ENCODE measurements around the gene SLC6A6.
A peak's percentile ranks its signal among the peaks of the same experiment; 100 is the strongest.
"Not testable (repeated sequence)": the region's sequence is repeated elsewhere in the genome, so short reads cannot be mapped to it uniquely, and the experiment has no call there.

SLC6A6 gene

DNA sequence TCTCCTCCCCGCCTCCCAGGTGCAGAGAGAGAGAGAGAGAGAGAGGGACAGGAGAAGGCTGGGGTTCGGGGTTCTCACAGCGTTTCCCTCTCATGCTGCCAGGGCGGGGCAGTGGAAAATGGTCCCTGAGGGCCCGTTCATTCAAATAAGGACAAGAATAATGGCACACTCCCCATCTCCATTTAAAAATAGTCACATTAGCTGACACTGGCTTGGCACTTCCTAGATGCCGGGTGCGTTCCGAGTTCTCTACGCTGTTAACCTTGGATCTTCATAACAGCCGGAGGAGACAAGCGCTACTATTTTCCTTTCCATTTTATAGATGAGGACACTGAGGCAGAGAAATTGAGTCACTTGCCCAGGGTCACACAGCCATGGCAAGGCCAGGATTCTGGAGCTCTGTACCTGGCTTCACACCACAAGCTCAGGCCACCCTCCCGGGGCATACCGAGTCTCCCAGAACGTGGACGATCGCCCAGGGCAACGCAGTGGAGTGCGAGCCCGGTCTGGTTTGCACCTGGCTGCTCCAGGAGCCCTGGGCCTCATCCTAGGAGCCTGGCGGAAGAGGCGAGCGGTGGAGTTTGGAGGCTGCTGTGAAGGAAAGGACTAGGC is 608 bp upstream of the SLC6A6 start:
- no peak for DNase-seq

DNA sequence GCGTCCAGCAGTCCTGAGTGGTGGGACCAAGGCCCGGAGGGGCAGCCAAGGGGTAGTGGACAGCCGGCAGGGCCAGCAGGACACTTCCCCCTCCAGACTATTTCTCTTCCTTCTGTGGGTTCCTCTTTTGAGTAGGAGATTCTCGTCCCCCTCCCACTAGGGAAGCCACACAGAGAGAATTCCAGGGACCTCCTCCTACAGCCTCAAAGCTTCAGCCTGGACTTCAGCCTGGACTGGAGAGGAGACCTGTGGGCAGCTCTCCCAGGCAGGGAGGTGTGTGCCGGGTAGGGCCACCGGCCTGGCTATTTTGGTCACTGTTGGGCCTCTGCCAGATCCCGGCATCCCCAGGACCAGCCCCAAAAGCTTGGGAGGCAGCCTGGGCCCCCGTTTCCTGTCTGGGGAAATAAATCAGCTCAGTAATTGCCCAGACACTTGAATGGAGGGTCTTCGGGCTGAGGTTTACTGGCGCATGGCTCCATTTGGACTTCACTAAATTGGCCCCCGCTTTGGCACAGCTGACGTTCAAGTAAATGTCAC is 1.3 kb downstream of the SLC6A6 start:
- DNase-seq, result no peak

DNA sequence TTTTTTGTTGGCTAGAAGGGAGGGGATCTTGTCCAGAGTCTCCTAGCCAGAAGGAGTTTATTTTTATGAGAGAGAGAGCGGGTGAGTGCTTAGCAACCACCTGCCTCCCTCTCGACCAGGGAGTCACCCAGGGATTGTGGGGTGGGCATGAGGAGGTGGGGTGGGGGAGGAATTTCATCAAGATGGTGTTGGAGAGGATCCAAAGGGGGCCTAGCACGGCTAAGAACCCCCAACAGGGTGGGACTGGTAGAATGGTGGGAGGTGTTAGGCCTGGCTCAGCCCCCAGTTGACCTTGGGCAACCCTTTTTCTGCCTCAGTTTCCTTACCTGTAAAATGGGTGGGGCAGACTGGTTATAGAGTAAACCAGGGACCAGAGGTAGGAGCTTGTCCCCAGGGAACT is 1.8 kb downstream of the SLC6A6 start:
- no peak for DNase-seq

DNA sequence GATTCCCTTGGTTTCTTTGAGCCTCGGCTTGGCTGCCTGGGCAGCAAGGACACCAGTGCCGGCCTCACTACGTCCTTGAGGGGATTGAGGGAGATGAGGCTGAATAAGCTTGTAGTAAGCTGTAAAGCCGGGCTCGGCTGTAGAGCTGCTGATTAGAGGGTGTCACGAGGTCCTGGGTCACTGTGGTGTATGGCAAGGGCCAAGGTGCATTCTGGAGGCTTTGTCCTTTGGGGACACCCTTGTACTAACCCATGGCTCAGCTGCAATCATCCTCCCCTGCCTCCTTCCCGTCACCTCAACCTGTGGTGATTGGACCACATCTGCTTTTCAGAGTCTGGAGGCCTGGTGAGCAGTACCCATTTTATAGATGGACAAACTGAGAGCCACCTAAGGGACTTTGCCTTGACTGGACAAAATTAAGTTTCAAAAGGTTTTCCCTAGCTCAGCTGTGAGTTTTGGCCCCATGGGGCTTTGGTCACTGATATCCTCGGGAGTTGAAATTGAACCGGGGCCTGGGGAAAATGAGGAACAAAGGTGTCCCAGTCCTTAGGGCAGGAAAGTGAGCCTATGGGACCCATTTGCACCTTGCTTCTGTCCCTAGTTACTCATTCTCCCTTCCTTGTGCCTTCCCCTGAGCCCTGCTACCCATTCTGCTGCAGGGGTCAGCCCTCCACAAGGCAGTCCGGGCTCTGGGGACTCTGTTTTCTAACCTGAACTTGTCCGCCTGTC is 2.4 kb downstream of the SLC6A6 start:
- DNase-seq, result no peak

DNA sequence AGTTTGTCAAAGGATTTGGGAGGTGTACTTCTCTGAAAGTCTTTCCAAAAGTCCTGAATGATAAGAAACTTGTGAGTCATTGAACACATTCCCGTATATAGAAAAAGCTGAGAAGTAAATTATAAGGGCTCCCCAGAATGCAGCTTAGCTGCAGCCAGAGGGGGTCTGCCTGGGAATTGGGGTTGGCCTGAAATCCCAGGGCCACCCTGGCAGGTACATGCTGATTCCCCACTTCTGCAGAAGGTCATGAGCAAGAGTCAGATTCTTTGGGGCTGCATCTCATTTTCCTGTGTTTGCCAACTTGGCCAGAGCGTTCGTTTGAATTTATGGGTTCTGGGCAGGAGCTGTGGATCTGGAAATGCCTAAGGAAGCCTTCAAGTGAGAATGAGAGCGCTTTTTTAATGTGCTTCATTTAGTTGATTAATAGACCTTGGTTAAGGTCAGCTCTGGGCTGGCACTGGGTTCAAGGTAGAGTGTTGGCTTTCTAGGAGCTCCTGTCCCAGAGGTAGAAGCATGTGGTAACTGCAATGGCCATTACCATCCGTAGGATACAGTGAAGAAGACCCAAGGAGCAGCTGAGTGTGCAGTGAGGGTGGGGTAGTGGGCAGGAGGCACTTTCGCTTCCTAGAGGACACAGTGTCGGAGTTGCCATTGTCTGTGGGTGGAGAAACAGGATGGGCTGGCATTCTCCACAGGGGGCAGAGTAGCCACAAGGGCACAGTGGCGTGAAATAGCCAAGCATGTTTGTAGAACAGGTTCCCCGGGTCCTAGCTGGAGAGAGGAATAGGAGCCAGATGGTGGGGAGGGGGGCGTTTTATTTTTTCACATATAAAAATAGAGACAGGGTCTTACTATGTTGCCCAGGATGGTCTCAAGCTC is 3.2 kb downstream of the SLC6A6 start:
- DNase-seq, result no peak

DNA sequence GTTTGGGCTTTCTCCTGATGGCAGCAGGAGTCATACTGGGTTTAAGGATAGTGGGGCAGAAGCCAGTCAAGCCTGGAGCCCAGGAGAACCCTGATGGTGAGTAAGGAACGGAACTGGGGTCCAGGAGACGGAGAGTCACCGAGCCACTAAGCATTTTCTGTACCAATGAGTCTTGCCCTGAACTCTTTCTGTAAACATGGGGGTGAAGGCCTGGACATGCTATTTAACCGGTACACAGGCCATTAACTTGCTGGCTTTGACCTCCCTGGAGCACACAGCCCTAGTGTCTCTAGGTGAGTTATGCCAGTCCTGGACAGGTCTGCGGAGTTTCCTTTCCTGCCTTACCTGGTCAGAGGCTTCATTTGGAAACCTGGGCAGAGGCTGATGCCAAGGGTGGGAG is 3.9 kb downstream of the SLC6A6 start:
- DNase-seq, result no peak

DNA sequence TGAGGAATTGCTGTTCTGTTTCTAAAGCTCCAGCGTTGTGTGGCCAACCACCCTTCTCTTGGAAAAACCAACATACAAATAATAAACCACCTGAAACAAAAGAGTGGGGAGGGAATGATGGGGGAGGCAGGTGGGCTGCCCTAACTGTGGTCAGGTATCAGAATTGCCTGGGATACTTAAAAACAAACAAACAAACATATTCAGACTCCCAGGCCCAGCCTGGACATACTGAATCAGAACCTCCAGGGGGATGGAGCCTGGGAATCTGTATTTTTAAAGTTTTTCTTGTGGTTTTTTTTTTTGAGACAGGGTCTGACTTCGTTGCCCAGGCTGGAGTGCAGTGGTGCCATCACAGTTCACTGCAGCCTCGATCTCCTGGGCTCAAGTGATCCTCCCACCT is 4.4 kb downstream of the SLC6A6 start:
- no peak for DNase-seq

DNA sequence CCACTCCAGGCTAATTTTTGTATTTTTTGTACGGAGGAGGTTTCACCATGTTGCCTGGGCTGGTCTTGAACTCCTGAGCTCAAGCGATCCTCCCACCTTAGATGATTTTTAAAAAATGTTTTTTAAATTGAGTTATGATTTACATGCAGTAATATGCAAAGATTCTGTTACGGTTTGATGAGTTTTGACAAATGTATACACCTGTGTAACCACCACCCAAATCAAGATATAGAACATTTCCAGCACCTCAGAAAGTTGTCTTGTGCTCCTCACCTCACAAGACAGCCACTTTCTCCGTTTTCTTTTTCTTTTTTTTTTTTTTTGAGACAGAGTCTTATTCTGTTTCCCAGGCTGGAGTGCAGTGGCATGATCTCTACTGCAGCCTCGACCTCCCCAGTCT is 4.8 kb downstream of the SLC6A6 start:
- no peak for DNase-seq

DNA sequence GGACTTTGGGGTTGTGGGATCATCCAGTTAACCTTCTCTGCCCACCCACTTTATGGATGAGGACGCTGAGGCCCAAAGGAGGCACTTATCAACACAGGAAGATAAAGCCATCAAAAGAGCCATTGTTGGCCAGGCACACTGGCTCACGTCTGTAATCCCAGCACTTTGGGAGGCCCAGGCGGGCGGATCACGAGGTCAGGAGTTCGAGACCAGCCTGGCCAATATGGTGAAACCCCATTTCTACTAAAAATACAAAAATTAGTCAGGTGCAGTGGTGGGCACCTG is 7.3 kb downstream of the SLC6A6 start:
- DNase-seq, result not testable (repeated sequence)

DNA sequence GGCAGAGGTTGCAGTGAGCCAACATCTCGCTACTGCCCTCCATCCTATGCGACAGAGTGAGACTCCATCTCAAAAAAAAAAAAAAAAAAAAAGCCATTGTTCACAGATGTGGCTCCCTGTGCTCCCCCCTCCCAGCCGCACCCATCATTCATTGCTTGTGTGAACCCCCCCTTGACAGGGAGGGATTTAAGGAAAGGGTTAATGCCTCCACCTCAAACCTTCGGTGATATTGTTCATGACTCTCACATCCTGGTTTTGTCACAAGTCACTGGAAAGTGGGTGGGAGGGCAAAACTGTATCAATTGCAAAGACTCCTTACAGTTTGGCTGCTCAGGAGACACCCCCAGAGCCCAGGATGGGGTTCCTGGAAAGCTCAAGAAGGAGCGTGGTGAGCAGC is 7.7 kb downstream of the SLC6A6 start:
- DNase-seq, result no peak

DNA sequence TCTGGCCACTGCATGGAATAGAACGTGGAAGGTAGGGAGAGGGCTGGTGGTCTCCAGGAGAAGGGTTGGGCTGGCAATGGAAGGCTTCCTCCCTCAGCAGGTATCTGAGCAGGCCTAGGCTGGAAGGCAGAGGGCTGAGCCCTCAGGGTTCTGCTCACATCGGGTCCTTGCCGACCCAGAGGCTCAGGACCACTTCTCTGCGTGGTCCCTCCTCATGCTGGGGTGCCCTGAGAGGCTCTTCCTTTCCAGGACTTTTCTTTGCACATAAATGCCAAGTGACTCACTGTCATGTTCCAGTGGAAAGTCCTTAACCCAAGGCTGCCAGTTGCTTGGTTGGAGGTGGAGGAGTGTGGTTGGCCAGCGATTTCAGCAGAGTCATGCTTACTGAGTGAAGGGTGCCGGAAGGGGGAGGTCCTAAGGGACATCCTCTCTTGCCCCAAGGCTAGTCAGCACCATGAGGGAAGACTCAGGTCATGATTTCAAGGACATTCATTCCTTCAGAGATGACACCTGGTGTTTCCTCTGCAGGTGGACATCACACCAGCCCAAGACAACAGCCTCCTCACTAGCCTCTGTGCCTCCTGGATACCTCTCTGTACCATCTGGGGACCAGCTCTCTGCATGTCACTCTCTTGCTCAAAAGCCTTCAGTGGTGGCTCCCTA is 8.2 kb downstream of the SLC6A6 start:
- DNase-seq, result no peak

DNA sequence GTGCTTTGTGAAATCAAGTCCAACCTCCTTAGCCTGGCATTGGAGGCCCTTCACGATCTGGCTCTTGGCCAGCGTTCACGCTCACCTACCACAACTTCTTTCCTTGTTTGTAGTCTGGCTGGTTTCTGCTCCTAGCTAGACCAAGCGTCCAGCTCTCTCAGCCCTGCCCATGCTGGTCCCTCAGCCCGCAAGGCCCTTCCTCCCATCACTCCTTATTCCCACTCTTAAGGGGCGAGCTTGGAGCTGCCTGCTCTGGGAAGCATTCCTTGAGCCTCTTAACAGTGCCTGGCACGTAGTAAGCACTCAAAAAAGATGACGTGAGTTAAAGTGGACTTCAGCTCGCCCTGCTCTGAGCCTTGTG is 8.7 kb downstream of the SLC6A6 start:
- DNase-seq, result peak; percentile 49

DNA sequence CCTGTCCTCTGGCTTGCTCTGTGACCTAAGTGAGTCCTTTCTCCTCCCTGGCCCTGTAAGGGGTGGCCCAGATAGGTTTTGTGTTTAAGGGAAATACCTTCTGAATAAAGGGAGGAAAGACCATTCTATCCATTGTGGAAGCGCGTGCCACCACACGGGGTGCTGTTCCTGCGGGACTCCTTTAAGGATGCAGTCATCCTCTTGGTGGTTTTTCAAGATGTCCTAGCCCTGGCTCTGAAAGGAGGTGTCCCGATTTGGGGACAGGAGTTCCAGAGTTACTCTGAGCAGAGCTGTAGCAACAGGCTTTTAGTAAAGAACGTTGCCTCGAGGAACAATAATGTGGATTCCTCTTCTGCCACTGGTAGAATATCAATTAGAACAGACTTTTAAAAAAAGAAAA is 9.6 kb downstream of the SLC6A6 start:
- DNase-seq, result no peak

DNA sequence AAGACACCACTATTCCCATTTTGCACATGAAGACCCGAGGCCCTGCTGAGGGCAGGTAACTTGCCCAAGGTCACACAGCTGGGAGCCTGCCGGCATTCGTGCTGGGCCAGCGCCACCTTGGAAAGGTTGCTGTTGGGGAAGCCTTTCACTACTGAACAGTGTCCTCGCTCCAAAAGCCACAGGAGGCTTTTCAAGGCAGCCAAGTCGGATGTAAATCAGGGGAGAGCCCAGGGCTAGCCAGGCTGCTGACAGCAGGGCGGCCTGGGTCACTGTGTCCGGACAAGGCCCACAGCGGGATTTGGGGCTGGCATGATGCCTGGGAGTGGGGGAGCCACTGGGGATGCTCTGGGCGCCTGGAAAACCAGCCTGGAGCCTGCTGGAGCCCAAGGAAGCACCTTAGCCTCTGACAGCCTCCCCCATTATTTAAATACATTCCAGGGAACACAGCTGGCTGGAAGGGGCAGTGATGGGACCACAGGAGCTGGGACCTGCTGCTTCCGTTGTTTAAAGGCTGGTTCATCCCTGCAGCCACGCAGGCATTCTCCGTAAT is 10.5 kb downstream of the SLC6A6 start:
- no peak for DNase-seq

DNA sequence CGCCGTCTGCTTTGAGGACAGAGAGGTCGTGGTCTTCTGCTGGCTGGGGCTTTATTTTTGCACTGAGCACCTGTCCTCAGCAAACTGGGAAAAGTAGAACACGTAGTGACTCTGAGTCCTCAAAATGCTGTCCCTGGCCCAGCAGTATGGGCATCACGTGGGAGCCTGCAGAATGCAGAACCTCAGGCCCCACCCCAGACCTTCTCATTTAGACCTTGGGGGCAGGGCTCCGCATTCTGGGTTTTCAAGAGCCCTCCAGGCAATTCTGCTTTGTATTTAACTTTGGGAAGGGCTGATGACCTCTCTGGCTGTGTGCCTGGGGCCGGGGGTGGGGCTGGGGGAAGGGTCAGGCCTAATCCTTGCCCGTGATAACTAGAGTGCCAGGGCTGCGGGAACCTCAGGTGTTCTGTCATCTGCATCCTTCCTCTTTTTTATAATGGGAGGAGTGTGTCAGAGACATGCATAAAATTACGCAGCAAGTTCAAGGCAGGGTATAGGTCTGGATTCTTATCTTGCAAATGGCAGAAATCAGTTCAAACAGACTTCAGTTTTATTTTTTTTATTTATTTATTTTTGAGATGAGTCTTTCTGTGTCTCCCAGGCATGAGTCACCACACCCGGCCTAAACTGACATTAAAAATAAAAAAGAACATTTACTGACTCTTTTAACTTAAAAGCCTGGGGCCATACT is 11.1 kb downstream of the SLC6A6 start:
- peak; percentile 62 for DNase-seq

DNA sequence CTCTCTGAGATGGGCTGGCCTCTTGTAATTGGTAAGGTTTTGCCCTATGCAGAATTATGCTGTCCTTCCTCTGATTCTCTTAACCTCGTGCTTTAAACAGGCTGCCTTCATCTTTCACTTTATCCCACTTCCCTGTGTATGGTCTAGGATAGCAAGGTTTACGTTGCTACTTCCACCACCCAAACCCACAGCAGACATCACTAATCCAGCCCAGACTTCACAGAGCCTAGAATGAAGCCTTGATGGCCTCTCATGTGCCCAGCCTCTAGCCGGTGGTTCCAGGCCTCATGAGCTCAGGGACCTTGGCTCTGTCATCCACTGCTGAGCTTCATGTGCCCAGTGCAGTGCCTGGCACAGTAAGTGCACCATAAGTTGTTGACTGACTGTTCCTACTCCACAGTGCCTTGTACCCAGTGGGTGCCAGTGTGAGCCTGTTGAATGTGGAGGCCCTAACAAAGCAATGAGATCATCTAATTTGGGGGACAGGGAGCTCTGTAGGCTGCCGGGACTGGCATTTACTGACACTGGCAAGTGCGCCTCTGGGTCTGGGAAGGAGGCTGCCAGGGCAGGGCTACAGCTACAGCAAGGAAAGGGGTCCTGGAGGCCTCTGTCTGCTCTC is 12.5 kb downstream of the SLC6A6 start:
- no peak for DNase-seq

DNA sequence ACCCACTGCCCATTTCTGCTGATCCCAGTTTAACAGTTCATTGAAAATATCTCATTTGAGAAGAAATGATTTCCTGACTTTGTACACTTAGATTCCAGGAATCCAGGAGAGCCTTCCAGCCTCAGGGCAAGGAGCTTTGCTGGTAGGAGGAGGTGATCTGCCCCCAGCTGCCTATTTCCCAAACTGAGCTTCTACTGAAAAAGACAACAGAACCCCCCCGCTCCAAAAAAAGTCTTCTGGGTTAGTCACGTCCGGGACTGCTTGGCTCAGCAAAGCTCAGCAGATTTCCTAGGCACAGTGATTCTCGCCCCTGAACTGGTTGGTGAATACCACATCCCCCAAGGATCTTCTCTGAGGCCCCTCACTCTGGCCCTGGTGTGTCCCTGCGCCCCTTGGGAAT is 13.1 kb downstream of the SLC6A6 start:
- no peak for DNase-seq

DNA sequence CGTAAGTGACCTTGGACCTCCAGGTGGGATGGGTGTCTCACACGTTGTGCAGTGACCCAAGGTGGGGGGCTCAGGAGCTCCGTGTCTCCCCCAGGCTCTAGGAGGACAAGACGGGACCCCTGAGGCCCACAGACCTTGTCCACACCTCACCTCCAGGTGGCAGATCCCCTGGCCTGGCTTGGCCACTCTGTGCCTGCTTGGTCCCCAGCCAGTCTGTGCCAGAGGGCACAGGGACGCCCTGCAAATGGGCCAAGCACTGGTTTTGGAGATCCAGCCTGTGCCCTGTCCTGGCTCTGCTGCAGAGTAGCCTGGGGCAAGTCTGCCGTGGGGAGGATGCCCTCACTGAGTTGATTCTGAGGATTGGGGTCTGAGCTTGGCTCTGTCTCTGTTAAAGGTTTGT is 14.0 kb downstream of the SLC6A6 start:
- no peak for DNase-seq

DNA sequence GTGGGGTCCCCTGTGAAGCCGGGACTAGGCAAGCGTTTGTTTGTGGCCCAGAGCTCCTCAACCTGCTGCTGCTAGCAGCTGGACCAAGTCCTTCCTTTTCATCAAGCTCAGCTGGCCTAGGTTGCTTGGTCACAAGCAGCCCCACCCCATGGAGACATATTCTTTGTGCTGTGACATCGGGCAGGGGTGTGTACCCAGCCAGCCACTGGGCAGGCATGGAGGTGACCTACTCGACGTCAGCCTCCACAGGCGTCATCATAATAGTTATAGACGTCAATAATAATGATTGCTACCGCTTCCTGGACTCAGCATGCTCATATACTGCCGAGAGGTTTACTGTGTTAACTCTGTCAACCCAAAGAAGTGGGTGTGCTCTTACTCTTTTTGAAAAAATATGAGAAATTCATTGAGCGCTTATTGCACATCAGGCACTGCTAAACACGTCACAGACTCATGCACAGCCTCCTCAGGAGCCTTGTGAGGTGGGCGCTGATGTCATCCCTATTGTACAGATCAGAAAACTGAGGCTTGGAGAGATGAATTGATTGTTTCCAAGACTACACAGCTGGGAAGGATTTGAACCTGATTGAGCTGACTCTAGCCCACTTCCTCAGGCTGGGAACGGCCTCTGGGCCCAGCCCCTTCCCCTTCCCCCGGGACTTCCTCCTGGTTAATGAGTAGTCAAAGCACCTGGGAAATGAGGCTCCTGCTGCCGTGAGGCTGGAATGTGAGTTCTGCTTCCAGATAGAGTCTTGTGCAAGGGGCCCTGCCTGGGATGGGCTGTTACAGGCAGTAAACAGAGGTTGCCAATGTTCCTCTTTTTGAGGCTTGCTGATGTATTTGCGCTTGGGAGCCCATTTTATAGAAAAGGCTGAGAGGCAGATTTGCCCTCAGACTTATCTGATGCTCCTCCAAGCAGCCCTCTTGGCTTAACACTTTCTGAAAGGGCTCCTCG is 16.2 kb downstream of the SLC6A6 start:
- no peak for DNase-seq

DNA sequence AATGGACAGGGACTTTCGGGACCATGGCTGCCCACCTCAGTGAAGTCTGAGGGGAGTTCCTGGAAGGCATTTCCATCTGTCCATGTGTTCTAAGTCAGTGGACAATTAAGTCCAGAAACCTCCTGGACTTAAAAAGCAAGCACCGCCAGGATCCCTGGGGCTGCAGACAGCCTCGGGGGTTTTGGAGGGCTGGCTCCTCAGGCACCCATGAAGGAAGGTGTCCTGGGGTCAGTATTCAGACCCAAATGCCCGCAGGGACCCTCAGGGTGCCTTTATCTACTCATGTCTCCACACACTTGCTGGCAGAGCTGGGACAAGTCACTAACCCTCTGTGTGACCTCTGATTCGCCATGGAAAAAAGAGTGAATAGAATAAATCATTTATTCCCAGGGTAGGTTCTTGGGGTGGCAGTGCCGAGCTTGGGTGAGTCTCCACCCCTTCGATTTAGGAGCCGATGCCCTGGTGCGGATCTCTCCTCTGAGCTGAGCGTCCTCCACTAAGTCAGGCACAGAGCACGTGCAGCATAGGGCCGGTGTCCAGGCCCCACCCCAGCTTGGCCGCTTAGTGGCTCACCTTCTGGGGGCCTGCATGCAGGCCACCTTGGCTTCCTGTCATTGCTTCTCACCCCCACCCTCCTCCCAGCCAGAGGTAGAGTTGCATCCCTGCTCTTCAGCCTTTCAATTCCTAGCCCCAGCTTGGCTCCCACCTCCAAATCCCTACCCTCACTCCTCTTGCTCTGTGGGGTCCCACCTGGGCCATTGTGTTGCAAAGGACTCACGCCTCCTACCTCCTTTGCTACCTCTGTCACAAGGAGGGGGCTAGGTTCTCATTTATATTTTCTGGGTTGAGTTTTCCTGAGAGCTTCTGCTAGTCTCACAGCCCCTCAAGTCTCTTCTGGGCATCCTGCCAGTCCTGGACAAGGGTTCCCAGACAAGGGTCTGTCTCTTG is 19.9 kb downstream of the SLC6A6 start:
- no peak for DNase-seq

All from NCI-H2029 treated with DMSO at 0.1 percent for 48 hours (cell line).